Gastroesophageal sphincter (tissue), 3 donors: ENCODE data around the gene IQCB1.

Source experiments
- POLR2A ChIP-seq, 2 donors: fragments of 450-650 bp; IDR thresholded peaks; one replicate each; pipeline ENCODE4 v1.6.1; 2017; ENCODE audit warnings: antibody characterized with exemption in 2 of 2, mild to moderate bottlenecking in 2 of 2, moderate library complexity in 1 of 2
- TF ChIP-seq, protein P1 (sequence below), 4 experiments: fragments of 200-600 bp in 2 of 4; fragments of 450-650 bp in 2 of 4; sonication (generic) in 1 of 4; IDR thresholded peaks; one replicate each; pipeline ENCODE4 v1.5.1; 2017 to 2019; ENCODE audit warnings: antibody characterized with exemption in 4 of 4, mild to moderate bottlenecking in 2 of 4, moderate library complexity in 2 of 4

DNA sequence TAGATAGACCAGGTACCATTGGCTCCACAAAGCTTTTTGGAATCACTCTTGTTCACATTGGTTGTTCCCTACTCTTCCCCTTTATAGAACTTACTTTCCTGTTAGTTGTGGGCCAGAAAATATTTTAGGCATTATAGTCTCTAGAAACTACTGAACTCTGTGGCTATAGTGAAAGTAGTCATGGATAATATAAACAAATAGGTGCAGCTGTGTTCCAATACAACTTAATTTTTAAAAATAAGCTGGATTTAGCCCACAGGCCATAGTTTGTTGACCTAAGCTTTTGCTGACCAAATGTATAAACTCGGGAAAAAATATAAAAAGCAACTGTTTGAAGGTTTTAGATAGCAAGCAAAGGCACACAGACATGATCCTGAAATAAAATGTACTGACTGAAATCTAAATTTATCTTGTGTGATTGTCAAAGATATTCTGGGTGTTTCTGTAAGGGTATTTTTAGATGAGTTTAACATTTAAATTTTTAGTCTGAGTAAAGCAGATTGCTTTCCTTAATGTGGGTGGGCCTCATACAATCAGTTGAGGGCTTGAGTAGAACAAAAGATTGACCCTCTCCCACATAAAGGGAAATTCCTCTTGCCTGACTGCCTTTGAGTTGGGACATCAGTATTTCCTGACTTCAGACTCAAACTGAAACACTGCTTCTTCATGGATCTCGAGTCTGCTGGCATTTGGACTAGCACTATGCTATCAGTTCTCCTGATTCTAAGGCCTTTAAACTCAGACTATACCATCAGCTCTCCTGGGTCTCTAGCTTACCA is 13.2 kb downstream of the IQCB1 start:
- TF ChIP-seq, protein P1, sequence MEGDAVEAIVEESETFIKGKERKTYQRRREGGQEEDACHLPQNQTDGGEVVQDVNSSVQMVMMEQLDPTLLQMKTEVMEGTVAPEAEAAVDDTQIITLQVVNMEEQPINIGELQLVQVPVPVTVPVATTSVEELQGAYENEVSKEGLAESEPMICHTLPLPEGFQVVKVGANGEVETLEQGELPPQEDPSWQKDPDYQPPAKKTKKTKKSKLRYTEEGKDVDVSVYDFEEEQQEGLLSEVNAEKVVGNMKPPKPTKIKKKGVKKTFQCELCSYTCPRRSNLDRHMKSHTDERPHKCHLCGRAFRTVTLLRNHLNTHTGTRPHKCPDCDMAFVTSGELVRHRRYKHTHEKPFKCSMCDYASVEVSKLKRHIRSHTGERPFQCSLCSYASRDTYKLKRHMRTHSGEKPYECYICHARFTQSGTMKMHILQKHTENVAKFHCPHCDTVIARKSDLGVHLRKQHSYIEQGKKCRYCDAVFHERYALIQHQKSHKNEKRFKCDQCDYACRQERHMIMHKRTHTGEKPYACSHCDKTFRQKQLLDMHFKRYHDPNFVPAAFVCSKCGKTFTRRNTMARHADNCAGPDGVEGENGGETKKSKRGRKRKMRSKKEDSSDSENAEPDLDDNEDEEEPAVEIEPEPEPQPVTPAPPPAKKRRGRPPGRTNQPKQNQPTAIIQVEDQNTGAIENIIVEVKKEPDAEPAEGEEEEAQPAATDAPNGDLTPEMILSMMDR (IDR thresholded peaks at IDR 0.05) = no peak
- TF ChIP-seq POLR2A (IDR thresholded peaks at IDR 0.05) = no peak
